ENCODE results near the gene AMPH.
"Not testable (repeated sequence)": the region's sequence is repeated elsewhere in the genome, so short reads cannot be mapped to it uniquely, and the experiment has no call there.

The AMPH gene

DNA sequence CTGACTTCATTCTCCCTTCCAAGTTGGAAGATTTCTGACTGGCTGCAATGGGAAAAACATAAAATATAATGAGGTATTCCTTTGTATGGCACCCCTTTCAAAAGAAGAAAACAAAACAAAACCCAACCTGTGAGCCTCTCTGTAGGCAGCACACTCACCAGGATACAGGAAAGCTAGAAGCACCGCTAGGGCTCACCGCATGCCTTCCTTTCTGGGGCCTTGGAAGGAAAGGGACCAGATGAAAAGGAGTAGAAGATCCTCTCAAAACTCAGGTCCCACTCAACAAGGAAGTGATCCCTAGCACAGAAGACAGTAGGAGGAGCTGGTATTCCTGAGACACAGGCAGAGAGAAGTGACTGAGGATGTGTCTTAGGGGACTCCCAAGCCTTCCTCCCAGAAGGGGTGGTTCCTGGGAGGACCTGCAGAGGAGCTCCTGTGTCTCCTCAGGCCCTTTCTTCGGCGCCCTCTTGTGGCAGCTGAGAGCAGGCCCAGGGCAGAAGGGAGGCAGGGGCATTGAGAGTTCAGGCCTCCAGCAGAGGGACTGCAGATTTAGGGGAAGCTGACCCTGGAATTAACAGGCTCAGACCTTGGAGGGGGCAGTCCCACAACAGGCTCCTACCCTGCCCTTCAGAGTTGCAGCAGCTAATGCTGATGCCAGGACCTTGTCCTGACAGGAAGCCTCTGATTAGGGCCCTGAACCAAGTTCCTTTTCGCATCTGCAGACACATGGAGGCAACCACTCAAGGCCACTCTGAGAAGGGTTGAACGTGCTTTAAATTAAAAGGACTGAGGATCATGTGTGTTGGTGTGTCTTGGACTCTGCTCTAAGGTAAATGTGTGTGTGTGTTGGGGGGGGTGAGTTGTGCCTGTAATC, 285.6 kb downstream of the AMPH start:
- DNase-seq: peak; percentile 86 to 97

DNA sequence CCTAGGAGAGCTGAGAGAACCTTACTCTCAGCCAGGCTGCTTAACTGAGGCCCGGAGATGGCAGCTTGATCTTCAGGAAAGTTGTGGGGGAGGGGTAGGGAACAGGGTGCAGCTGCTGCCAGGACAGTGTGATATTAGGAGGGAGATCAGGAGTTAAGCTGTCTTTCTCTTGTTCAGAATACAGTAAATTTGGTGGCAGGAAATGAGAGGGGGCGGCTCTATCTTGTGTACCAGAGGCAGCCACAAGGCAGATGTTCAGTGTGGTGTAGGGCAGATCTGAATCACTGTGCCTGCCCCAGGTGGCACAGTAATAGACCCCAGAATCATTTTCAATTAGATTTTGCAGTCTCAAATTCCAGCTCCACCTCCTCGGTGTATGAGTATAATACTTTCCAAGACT, 286.4 kb downstream of the AMPH start:
- not testable (repeated sequence) for DNase-seq

DNA sequence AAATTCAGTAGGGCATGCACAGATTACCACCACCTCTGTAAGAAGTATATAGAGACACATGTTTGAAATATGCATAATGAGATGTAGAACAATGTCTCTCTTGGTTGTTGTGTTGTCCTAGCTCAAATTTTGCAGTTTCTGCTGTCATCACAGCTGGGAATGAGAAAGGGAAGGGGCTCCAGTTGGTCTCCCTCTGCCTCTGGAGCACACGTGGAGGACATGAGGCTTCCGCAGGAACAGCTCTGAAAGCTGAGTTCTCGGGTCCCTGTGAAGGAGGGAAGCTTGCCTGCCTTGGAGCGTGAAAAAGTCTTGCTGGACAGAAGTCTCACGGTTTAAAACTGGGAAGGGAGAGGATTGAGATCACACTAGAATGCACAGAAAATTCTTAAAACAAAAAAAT, 289.0 kb downstream of the AMPH start:
- not testable (repeated sequence) for DNase-seq

DNA sequence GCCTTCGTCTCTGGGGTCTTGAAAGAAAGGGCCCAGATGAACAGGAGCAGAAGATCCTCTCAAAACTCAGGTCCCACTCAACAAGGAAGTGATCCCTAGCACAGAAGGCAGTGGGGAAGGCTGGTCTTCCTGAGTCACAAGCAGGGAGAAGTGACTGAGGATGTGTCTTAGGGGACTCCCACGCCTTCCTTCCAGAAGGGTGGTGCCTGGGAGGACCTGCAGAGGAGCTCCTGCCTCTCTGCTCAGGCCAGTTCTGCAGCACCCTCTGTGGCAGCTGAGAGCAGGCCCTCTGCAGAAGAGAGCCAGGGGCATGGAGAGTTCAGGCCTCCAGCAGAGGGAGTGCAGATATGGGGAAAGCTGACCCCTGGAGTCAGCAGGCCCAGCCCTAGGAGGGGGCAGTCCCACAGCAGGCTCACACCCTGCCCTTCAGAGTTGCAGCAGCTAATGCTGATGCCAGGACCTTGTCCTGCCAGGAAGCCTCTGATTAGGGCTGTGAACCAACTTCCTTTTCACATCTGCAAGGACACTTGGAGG, 289.9 kb downstream of the AMPH start:
- DNase-seq: peak; percentile 93 to 100

DNA sequence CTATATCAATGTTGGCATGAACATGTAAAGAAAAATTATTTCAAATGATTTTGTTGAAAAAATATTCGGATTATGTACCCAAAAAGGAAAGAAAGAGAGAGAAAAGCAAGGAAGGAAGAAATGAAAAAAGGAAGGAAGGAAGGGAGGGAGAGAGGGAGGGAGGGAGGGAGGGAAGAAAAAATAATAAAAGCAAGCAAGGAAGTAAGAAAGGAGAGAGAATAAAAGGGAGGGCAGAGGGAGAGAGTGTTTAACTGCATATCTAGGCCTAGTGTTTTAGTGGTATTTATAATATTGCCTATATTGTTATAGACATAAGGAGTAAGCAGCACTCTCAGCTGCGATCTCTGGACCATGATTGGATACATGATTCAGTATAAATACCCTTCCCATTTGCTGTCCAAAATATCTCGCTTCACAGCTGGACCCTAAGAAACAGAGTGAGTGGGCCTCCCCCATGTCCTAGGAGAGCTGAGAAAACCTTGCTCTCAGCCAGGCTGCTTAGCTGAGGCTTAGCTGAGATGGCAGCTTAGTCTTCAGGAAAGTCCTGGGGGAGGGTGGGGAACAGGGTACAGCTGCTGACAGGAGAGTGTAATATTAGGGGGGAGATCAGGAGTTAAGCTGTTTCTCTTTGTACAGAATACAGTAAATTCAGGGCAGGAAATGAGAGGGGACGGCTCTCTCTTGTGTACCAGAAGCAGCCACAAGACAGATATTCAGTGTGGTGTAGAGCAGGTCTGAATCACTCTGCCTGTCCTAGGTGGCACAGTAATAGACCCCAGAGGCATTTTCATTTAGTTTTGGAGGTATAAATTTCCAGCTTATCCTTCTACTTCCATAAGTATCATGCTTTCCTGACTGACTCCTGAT, 291.0 kb downstream of the AMPH start:
- DNase-seq: no peak

DNA sequence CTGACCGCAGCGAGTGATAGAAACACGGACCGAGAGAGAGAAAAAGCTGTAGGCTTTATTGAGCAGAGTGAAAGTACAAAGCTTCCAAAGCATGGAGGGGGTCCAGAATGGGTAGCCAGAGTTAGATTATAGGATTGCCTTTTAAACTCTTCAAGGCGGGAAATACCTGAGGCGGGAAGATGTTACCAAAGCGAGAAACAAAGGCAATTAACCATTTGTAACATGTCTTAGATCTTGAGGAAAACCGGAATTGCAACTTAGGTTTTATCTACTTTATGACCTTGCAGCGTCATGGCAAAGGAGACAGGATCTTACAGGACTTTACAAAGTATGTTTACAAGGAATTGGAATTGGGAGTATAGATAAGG, 295.0 kb downstream of the AMPH start:
- not testable (repeated sequence) for DNase-seq

DNA sequence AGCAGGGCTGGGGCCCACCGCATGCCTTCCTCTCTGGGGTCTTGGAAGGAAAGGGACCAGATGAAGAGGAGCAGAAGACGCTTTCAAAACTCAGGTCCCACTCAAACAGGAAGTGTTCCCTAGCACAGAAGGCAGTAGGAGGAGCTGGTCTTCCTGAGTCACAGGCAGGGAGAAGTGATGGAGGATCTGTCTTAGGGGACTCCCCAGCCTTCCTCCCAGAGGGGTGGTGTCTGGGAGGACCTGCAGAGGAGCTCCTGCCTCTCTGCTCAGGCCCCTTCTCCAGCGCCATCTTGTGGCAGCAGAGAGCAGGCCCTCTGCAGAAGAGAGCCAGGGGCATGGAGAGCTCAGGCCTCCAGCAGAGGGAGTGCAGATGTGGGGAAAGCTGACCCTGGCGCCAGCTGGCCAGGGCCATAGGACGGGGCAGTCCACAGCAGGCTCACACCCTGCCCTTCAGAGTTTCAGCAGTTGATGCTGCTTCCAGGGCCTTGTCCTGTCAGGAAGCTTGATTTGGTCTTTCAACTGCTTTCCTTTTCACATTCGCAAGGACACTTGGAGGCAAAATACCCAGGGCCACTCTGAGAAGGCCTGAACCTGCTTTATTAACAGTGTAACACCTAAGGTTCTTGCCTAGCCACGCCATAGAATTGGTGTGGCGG, 295.6 kb downstream of the AMPH start:
- peak; percentile 98 to 99 for DNase-seq

DNA sequence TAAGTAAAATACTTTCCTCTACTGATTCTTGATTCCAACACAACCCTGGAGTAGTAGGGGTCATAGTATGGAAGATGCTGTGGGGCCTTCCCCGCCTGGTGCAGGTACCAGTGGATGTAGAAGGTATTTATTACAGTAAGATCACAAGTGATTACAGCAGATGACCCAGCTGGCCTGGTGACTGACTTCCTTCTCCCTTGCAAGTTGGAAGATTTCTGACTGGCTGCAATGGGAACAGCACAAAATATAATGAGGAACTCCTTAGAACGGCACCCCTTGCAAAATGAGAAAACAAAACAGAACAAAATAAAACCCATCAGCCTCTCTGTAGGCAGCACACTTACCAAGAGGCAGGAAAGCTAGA, 296.1 kb downstream of the AMPH start:
- DNase-seq: peak; percentile 73 to 88

DNA sequence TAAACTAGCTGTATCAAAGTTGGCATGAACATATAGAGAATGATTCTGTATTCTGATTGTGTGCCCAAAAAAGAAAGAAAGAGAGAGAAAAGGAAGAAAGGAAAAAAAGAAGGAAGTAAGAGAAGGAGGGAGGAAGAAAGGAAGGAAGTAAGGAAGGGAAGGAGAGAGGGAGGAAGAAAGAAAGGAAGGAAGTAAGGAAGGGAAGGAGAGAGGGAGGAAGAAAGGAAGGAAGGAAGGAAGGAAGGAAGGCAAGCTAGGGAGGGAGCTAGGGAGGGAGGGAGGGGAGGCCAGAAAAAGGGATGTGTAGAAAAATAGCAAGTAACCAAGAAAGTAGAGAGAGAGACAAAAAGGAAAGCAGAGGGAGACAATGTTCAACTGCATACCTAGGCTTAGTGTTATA, 297.0 kb downstream of the AMPH start:
- DNase-seq: no peak
